CD1c-positive myeloid dendritic cell (primary cell): ENCODE results near the gene FAAH.

Source experiments
- DNase-seq: peaks from one replicate; pipeline ENCODE4 v3.0.0-alpha.2; 2016; ENCODE audit errors: extremely low spot score

Gene FAAH

GRCh38 chr1:46449223-46450159 lies 55.4 kb downstream of the FAAH start:
- no peak for DNase-seq

GRCh38 chr1:46450160-46450517 lies 56.0 kb downstream of the FAAH start:
- no peak for DNase-seq

- DNase-seq, result no peak
These were observed 58.1 kb downstream of the FAAH start for GRCh38 chr1:46451948-46452930.

- no peak for DNase-seq
These were observed 58.8 kb downstream of the FAAH start for GRCh38 chr1:46452931-46453325.

- no peak for DNase-seq
These were observed 59.3 kb downstream of the FAAH start for GRCh38 chr1:46453449-46453848.

GRCh38 chr1:46455951-46456350 lies 61.8 kb downstream of the FAAH start:
- DNase-seq, result no peak

GRCh38 chr1:46456411-46456963 lies 62.4 kb downstream of the FAAH start:
- no peak for DNase-seq

- no peak for DNase-seq
These were observed 63.1 kb downstream of the FAAH start for GRCh38 chr1:46457178-46457577.

- no peak for DNase-seq
These were observed 64.1 kb downstream of the FAAH start for GRCh38 chr1:46458190-46458589.

- no peak for DNase-seq
These were observed 64.7 kb downstream of the FAAH start for GRCh38 chr1:46458846-46459245.

- DNase-seq, result no peak
These were observed 65.2 kb downstream of the FAAH start for GRCh38 chr1:46459315-46459714.

GRCh38 chr1:46461017-46461808 lies 67.1 kb downstream of the FAAH start:
- no peak for DNase-seq

- no peak for DNase-seq
These were observed 67.8 kb downstream of the FAAH start for GRCh38 chr1:46461809-46462448.
